Transverse colon (tissue), 4 donors: Measurements from ENCODE around the gene DDAH1. TPM values are rescaled to one million over a fixed set of nuclear protein-coding genes. Genes with fewer than 3 reads are reported as not detected.

Source experiments
- DNase-seq: peaks from one replicate; pipeline ENCODE4 v3.0.0-alpha.2; 2019
- H3K27ac ChIP-seq, 4 donors: fragments of 200-600 bp; sonication (generic); 2 replicates each; pipeline ENCODE4 v1.5.1; 2016 to 2018; ENCODE audit warnings: inconsistent platforms in 4 of 4
- H3K27me3 ChIP-seq: fragments of 200-600 bp; sonication (generic); 2 replicates; pipeline ENCODE4 v1.5.1; 2017; ENCODE audit warnings: inconsistent platforms
- H3K36me3 ChIP-seq, 4 donors: fragments of 200-600 bp; sonication (generic); 2 replicates each; pipeline ENCODE4 v1.5.1; 2017 to 2019; ENCODE audit warnings: inconsistent platforms in 4 of 4
- H3K4me1 ChIP-seq, 4 donors: fragments of 200-600 bp; sonication (generic); 2 replicates each; pipeline ENCODE4 v1.5.1; 2017 to 2020; ENCODE audit warnings: inconsistent platforms in 4 of 4
- H3K4me3 ChIP-seq, 4 donors: fragments of 200-600 bp; sonication (generic); 1 replicate in 1 of 4; 2 replicates in 3 of 4; pipeline versions ENCODE4 v1.5.1 to v1.6.1; 2017 to 2019; ENCODE audit warnings: inconsistent platforms in 4 of 4
- H3K9me3 ChIP-seq, 2 donors: fragments of 200-600 bp; sonication (generic); 2 replicates each; pipeline ENCODE4 v1.5.1; 2017 to 2019; ENCODE audit warnings: inconsistent platforms in 2 of 2
- CTCF ChIP-seq, 5 experiments: fragments of 200-600 bp in 3 of 5; fragments of 450-650 bp in 2 of 5; sonication (generic) in 3 of 5; IDR thresholded peaks; 1 replicate in 2 of 5; 2 replicates in 3 of 5; pipeline ENCODE4 v1.5.1; 2016 to 2017; ENCODE audit warnings: antibody characterized with exemption in 5 of 5, inconsistent platforms in 3 of 5, mild to moderate bottlenecking in 2 of 5, moderate library complexity in 1 of 5
- EP300 ChIP-seq: sonication (generic); formaldehyde crosslinking; IDR thresholded peaks from one replicate; pipeline ENCODE4 v1.6.1; 2017; ENCODE audit warnings: antibody characterized with exemption, low read depth
- POLR2A ChIP-seq: fragments of 450-650 bp; IDR thresholded peaks from one replicate; pipeline ENCODE4 v1.6.1; 2016; ENCODE audit warnings: antibody characterized with exemption, mild to moderate bottlenecking, moderate library complexity
- POLR2AphosphoS5 ChIP-seq, 3 donors: sonication (generic); formaldehyde crosslinking; IDR thresholded peaks; one replicate each; pipeline ENCODE4 v1.6.1; 2016; ENCODE audit warnings: antibody characterized with exemption in 3 of 3
- WGBS, 2 donors: methylation state at CpG; one replicate each; pipeline ENCODE4 v1.1.5; 2018; ENCODE audit warnings: low coverage in 1 of 2; 5-methylcytosine and 5-hydroxymethylcytosine counted together
- in situ Hi-C, 4 donors: fragments of 200-750 bp; cut with MboI; loops; one replicate each; pipeline versions ENCODE4 v1.15.0 to v1.15.1; 2017; ENCODE audit warnings: low sequenced_read_pairs in 3 of 4, low pct_ligation_motif_present in 1 of 4, low pct_unique_long_range_greater_than_20kb in 1 of 4
- intact Hi-C: fragments of 100-400 bp; cut with DNase I; formaldehyde crosslinking; loops from one replicate; pipeline ENCODE4 v1.15.1; 2023; ENCODE audit warnings: low total_unique reads
- total RNA-seq, 4 donors: library from RNA; depleted of rRNA; stranded (reverse); fragments of >200 nt; gene quantifications; one replicate each; pipeline ENCODE4 v1.1.0, GENCODE V29; 2016

Gene DDAH1
- total RNA-seq, 4 donors from 2014 or later = 22.4 to 69.4 (median 48.3) TPM

DNA sequence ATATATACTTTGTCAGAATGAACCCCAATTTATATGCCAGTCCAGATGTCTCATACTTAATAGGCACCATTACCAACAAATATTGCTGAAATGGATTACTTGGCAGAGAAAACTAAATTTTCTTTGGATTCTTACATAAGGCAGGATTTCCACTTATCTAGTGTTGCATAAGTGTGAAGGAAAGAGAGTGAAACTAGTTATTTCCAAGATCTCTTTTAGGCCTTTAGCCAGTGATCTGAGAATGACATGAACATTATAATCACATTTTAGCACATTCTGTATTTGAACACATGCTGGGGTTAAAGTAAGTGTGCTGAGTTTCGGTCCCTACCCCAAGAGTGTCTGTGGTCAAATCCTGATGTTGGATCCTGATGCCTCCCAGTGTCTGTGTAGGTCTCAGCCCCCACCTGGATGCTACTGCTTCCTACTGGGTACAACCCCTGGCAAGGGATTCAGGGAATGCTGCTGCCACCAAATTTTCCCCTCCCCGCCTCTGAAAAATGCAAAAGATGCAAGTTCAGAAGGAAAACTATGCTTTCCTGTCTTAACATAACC, 11.2 kb downstream of the DDAH1 start:
- WGBS, 2 donors = 94% methylated on average over 2 of the region's 2 CpGs
- Histone ChIP-seq H3K27me3 (no peaks in the 10 kb centered on the region), H3K27ac (peak overlapping the region in 2 of 4 donors; percentile 17 to 49), H3K4me3 (no peak overlapping the region), H3K36me3 (no peaks in the 10 kb centered on the region), H3K4me1 (peaks cover 1 to 17% (median 11%) of the 10 kb centered on the region in 4 donors), H3K9me3 (no peaks in the 10 kb centered on the region)
- intact Hi-C loops (no loop called here), in situ Hi-C loops (no loop called here)
- DNase-seq = no peak
- TF ChIP-seq EP300 (no peak), CTCF (IDR thresholded peaks at IDR 0.05) (no peak), POLR2A (no peak), POLR2AphosphoS5 (IDR thresholded peaks at IDR 0.05) (no peak)

DNA sequence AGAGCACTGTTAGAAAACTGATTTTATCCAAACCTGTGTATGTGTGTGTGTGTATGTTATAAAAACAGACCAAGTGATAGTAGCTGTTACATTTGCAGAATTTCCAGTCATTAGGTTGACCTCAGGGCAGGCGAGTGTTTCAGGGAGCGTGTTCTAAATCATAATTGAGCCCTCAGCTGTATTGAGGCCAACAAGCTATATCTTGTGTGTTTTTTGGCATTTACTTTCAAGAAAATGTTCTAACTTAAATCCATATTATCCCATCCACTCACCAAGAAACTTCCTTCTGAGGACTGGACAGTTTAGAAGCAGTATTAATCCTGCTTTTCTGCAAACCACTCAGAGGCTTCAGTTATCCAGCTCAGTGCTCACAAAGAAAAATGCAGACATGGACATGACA, 12.0 kb downstream of the DDAH1 start:
- peaks cover 3 to 18% (median 8%) of the 10 kb centered on the region in 4 donors for H3K4me1 ChIP-seq
- TF ChIP-seq POLR2AphosphoS5 (IDR thresholded peaks at IDR 0.05) = no peak
- no peak for TF ChIP-seq POLR2A
- TF ChIP-seq EP300 = no peak
- no peak for TF ChIP-seq CTCF (IDR thresholded peaks at IDR 0.05)
- H3K27me3 ChIP-seq = no peaks in the 10 kb centered on the region
- H3K27ac ChIP-seq = peak overlapping the region in 2 of 4 donors; percentile 17 to 49
- H3K36me3 ChIP-seq = no peaks in the 10 kb centered on the region
- no peak overlapping the region for H3K4me3 ChIP-seq
- in situ Hi-C loops (no loop called here), intact Hi-C loops (no loop called here)
- DNase-seq = no peak
- WGBS, 2 donors = 30 to 78% methylated on average over 2 of the region's 2 CpGs
- H3K9me3 ChIP-seq = no peaks in the 10 kb centered on the region

DNA sequence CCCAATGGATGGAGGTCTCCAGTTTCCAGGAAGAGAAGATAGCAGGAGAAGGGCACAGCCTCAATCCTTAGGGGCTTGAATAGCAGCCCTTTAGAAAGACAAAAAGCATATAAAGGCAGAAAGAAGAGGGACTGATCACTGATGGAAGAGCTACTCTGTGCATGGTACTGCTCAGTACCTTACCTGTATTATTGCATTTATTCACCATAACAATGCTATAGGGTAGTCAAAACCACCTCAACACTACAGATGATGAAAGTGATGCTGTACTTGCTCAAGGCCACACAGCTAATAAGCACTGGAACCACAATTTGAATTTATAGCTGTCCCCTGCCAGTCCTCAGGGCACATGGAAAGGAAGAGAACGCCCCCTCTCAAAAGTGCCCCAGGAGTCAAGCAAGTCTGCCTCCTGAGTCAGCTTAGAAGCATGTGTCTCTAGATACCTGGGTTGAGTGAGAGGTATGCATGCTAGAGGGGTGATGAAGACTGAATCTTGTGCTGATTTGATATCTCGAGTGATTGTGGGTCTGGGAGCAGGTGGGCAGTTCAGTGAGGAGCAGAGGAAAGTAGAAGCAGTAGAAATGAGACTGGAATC, 13.6 kb downstream of the DDAH1 start:
- DNase-seq = no peak
- Histone ChIP-seq H3K4me1 (peaks cover 2 to 14% (median 9%) of the 10 kb centered on the region in 4 donors), H3K4me3 (no peak overlapping the region), H3K27ac (no peak overlapping the region), H3K36me3 (no peaks in the 10 kb centered on the region), H3K27me3 (no peaks in the 10 kb centered on the region), H3K9me3 (no peaks in the 10 kb centered on the region)
- in situ Hi-C loops (no loop called here), intact Hi-C loops (no loop called here)
- WGBS, 2 donors = 79% methylated on average over 2 of the region's 2 CpGs; no CpG with 5 or more reads in 1 of the 2 donors
- TF ChIP-seq EP300 (no peak), CTCF (IDR thresholded peaks at IDR 0.05) (no peak), POLR2A (no peak), POLR2AphosphoS5 (IDR thresholded peaks at IDR 0.05) (no peak)

DNA sequence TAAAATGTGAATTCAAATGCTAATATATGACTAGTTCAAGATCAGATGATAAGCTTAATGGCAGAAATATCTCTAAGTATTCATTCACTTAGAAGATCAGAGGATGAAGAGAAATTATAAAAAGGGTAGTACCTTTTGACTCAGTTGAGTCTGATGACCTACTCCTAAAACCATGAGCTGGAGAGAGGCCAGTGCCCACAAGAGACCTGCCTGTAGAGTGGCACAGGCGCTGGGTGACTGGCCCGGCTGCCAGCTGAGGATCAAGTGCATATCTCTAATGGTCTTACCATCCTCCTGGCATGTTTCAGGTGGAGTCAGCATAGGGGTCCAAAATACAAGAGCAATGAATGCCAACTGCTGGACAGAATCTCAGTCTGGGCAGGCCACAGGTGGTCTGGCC, 14.1 kb downstream of the DDAH1 start:
- H3K36me3 ChIP-seq = no peaks in the 10 kb centered on the region
- intact Hi-C loops (no loop called here), in situ Hi-C loops (no loop called here)
- H3K9me3 ChIP-seq = no peaks in the 10 kb centered on the region
- H3K4me1 ChIP-seq = peaks cover 2 to 14% (median 9%) of the 10 kb centered on the region in 4 donors
- H3K4me3 ChIP-seq = no peak overlapping the region
- H3K27ac ChIP-seq = no peak overlapping the region
- H3K27me3 ChIP-seq = no peaks in the 10 kb centered on the region
- 92 to 96% methylated on average over 2 of the region's 2 CpGs for WGBS, 2 donors
- no peak for DNase-seq
- TF ChIP-seq POLR2AphosphoS5 (IDR thresholded peaks at IDR 0.05) = no peak
- no peak for TF ChIP-seq EP300
- TF ChIP-seq CTCF (IDR thresholded peaks at IDR 0.05) = no peak
- TF ChIP-seq POLR2A = no peak
